Lung (tissue), 12 donors: ENCODE data around the gene SEC24A. TPM values are rescaled to one million over a fixed set of nuclear protein-coding genes. Genes with fewer than 3 reads are reported as not detected.

Experiments used
- ATAC-seq: fragments of 200-7000 bp; cut with Tn5 transposase; one replicate; pipeline ENCODE4 v1.9.1; 2020; ENCODE audit warnings: moderate number of reproducible peaks; ENCODE audit not compliant: insufficient read depth, low FRiP score
- DNase-seq, 3 donors: peaks; one replicate each; pipeline ENCODE4 v3.0.0-alpha.2; 2013 to 2017
- H3K27ac ChIP-seq, 2 donors: one replicate each; pipeline ENCODE4 v1.5.1; 2013; ENCODE audit warnings: mild to moderate bottlenecking in 2 of 2, moderate library complexity in 2 of 2, control low read depth in 1 of 2, inconsistent platforms in 1 of 2, low read depth in 1 of 2, low read length in 1 of 2
- H3K27me3 ChIP-seq, 3 donors: one replicate each; pipeline ENCODE4 v1.5.1; 2013; ENCODE audit warnings: low read length in 2 of 3; ENCODE audit not compliant: control insufficient read depth in 3 of 3, insufficient read depth in 3 of 3
- H3K36me3 ChIP-seq, 4 donors: one replicate each; pipeline ENCODE4 v1.5.1; 2013; ENCODE audit warnings: low read length in 4 of 4, mild to moderate bottlenecking in 1 of 4, moderate library complexity in 1 of 4; ENCODE audit not compliant: control insufficient read depth in 4 of 4, insufficient read depth in 4 of 4
- H3K4me1 ChIP-seq, 5 donors: one replicate each; pipeline ENCODE4 v1.5.1; 2013; ENCODE audit warnings: low read length in 5 of 5, mild to moderate bottlenecking in 2 of 5, moderate library complexity in 1 of 5; ENCODE audit not compliant: control insufficient read depth in 5 of 5, insufficient read depth in 5 of 5
- H3K4me3 ChIP-seq: one replicate; pipeline ENCODE4 v1.5.1; 2013; ENCODE audit warnings: mild to moderate bottlenecking, control low read depth, moderate library complexity
- H3K9ac ChIP-seq, 2 donors: one replicate each; pipeline ENCODE4 v1.5.1; 2013; ENCODE audit warnings: low read length in 2 of 2, control low read depth in 1 of 2; ENCODE audit not compliant: insufficient read depth in 1 of 2
- H3K9me3 ChIP-seq, 4 donors: one replicate each; pipeline ENCODE4 v1.5.1; 2013; ENCODE audit warnings: low read length in 3 of 4, mild to moderate bottlenecking in 1 of 4, moderate library complexity in 1 of 4; ENCODE audit not compliant: control insufficient read depth in 4 of 4, insufficient read depth in 3 of 4
- CTCF ChIP-seq: IDR thresholded peaks from 2 replicates; pipeline ENCODE4 v1.5.1; 2012; ENCODE audit warnings: mild to moderate bottlenecking; ENCODE audit errors: control extremely low read depth, extremely low read depth
- WGBS, 2 donors: extraction: QIAGEN DNeasy Blood & Tissue Kit; methylation state at CpG; one replicate each; pipeline ENCODE4 v1.1.7; 2013; 5-methylcytosine and 5-hydroxymethylcytosine counted together
- polyA plus RNA-seq, 2 donors: library from polyadenylated mRNA; stranded (reverse); fragments of 200-250 nt; gene quantifications; one replicate each; pipeline ENCODE4 v1.2.1, GENCODE V29; 2013
- total RNA-seq, 2 donors: library from RNA; depleted of rRNA in 1 of 2; stranded (reverse); fragments of >200 nt in 1 of 2; gene quantifications; one replicate each; pipeline ENCODE4 v1.2.1, GENCODE V29; 2014 to 2021
- donor health status: control.
- donor health status: control.
- donor health status: Bipolar disorder and iron deficiency.
- donor health status: healthy.
- donor health status: DM: yes; HTN: yes; CAD: no.

The SEC24A gene
- total and polyA plus RNA-seq, 4 donors = 3.3 to 23.8 (median 14.8) TPM

GRCh38 chr5:134609232-134609851 lies 39.2 kb upstream of the SEC24A start:
- H3K36me3 ChIP-seq = peaks cover 25 to 35% (median 27%) of the 10 kb centered on the region in 4 donors
- 72 to 73% methylated on average over 3 of the region's 3 CpGs for WGBS, 2 donors
- no peaks in the 10 kb centered on the region for H3K9me3 ChIP-seq
- no peak for TF ChIP-seq CTCF
- no peak overlapping the region for H3K9ac ChIP-seq
- no peak overlapping the region for H3K4me3 ChIP-seq
- no peak for ATAC-seq
- H3K4me1 ChIP-seq = peaks cover 0 to 5% (median 0%) of the 10 kb centered on the region in 5 donors
- DNase-seq = peak in 1 of 3 donors; percentile 25
- no peak overlapping the region for H3K27ac ChIP-seq
- H3K27me3 ChIP-seq = no peaks in the 10 kb centered on the region

- no peak for DNase-seq
- H3K9me3 ChIP-seq = no peaks in the 10 kb centered on the region
- no peak overlapping the region for H3K9ac ChIP-seq
- H3K4me1 ChIP-seq = peaks cover 0 to 5% (median 0%) of the 10 kb centered on the region in 5 donors
- no peak for TF ChIP-seq CTCF
- H3K27ac ChIP-seq = no peak overlapping the region
- no peak for ATAC-seq
- no peak overlapping the region for H3K4me3 ChIP-seq
- H3K36me3 ChIP-seq = peaks cover 16 to 33% (median 28%) of the 10 kb centered on the region in 4 donors
- H3K27me3 ChIP-seq = no peaks in the 10 kb centered on the region
These were observed 37.9 kb upstream of the SEC24A start for GRCh38 chr5:134610725-134611124.

- H3K9me3 ChIP-seq = no peaks in the 10 kb centered on the region
- DNase-seq (peak in 1 of 3 donors; percentile 9), ATAC-seq (no peak)
- H3K4me3 ChIP-seq = no peak overlapping the region
- H3K27ac ChIP-seq = no peak overlapping the region
- TF ChIP-seq CTCF = no peak
- peaks cover 12 to 30% (median 26%) of the 10 kb centered on the region in 4 donors for H3K36me3 ChIP-seq
- H3K9ac ChIP-seq = no peak overlapping the region
- H3K4me1 ChIP-seq = peaks cover 0 to 5% (median 0%) of the 10 kb centered on the region in 5 donors
- no peaks in the 10 kb centered on the region for H3K27me3 ChIP-seq
- 73 to 92% methylated on average over 4 of the region's 4 CpGs for WGBS, 2 donors
These were observed 37.1 kb upstream of the SEC24A start for GRCh38 chr5:134611515-134611914.
